ENCODE results near the gene FNDC3B. TPM values are rescaled to one million over a fixed set of nuclear protein-coding genes. Genes with fewer than 3 reads are reported as not detected.

FNDC3B gene
- total and polyA plus RNA-seq, 2 of the 8 experiments (the other 6 are each of a cell fraction or from before 2014, with no cell fraction given): 14.1 to 44.4 TPM

DNA sequence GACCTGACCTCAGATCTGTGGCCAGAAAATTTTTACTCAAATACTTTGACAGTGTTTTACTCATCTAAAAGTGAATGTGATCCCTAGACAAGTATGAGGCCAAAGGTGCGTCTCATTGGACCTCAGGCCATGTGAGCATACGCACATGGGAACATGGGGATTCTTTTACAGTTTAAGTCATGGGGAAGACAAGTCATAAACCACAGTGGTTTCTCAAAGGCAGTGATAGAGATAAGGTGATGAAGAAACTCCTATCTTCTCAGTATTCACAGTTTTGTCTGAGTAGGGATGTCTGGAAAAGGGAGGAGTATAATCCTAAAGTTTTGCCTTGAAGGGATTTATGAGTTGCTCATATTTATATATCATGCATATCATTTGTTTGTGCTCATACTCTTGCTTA, 173.8 kb downstream of the FNDC3B start:
- no peak overlapping the region for H4K5ac ChIP-seq (ENCODE audit: insufficient read length, low read depth, low read length)
- FAIRE-seq (no peak), DNase-seq (ENCODE audit: low read depth in 1 of 2, low spot score in 2 of 2) (no peak)
- no peak overlapping the region for H3K4me2 ChIP-seq (ENCODE audit: insufficient read depth in 1 of 2, low read depth in 2 of 2, low read length in 2 of 2)
- H3K18ac ChIP-seq (ENCODE audit: extremely low read depth, low read length): no peak overlapping the region
- no peak overlapping the region for H4K91ac ChIP-seq (replicated peaks; ENCODE audit: insufficient read length, low read length)
- H3K9ac ChIP-seq (replicated peaks in 1 of 4; ENCODE audit: extremely low read depth in 1 of 4, low read depth in 3 of 4, low read length in 3 of 4): no peak overlapping the region
- no peak overlapping the region for H3K23ac ChIP-seq (ENCODE audit: insufficient read length)
- H3K79me2 ChIP-seq (ENCODE audit: control insufficient read depth in 1 of 2, insufficient read depth in 2 of 2, low read length in 2 of 2): peaks cover 0 to 60% of the 10 kb centered on the region in 2 experiments; a peak in 2 of 4 replicates
- H3K9me3 ChIP-seq (ENCODE audit: insufficient read depth in 2 of 2, low read depth in 1 of 2, low read length in 1 of 2): no peaks in the 10 kb centered on the region
- H3K4ac ChIP-seq (replicated peaks; ENCODE audit: insufficient read length, low read depth, low read length): no peak overlapping the region
- H3K79me1 ChIP-seq (ENCODE audit: low read depth, low read length): no peaks in the 10 kb centered on the region; the same call in 1 of the 2 replicates
- no peak overlapping the region for H3K27ac ChIP-seq (ENCODE audit: low read depth, low read length)
- no peaks in the 10 kb centered on the region for H3K36me3 ChIP-seq (ENCODE audit: control insufficient read depth in 2 of 4, insufficient read depth in 4 of 4, low read length in 3 of 4)
- ChIA-PET CTCF (ENCODE audit: partially characterized antibody) (interaction anchor here (1.1 to 1.3 kb wide), 2 partner anchors 9 to 45 kb away, joined by 3 read pairs; no protein-coding TSS in a partner anchor), POLR2A (ENCODE audit: partially characterized antibody) (no interaction called here)
- H2BK5ac ChIP-seq (ENCODE audit: low read depth, low read length): no peak overlapping the region
- no peak overlapping the region for H4K8ac ChIP-seq (ENCODE audit: extremely low read depth, insufficient read depth, low read length)
- H3K27me3 ChIP-seq (replicated peaks in 1 of 4; ENCODE audit: control insufficient read depth in 3 of 4, extremely low read depth in 1 of 4, insufficient read depth in 3 of 4, low read length in 3 of 4): no peaks in the 10 kb centered on the region
- H3K23me2 ChIP-seq (ENCODE audit: low read depth, low read length): no peaks in the 10 kb centered on the region
- no peak overlapping the region for H2BK20ac ChIP-seq (ENCODE audit: low read length)
- H3K14ac ChIP-seq (ENCODE audit: insufficient read length): no peak overlapping the region
- H2AK5ac ChIP-seq (ENCODE audit: low read depth, low read length): no peak overlapping the region
- 97% methylated on average over 2 of the region's 2 CpGs; no CpG with 5 or more reads in 1 of the 2 experiments for WGBS, 2 experiments (ENCODE audit: extremely low coverage in 1 of 2, insufficient coverage in 1 of 2, insufficient read length in 1 of 2, insufficient replicate concordance in 2 of 2, low coverage in 1 of 2, low lambda C conversion rate in 2 of 2, missing lambda C conversion rate in 1 of 2)
- no peak overlapping the region for H2BK12ac ChIP-seq (ENCODE audit: low read depth, low read length)
- H2BK120ac ChIP-seq (replicated peaks; ENCODE audit: low read depth, low read length): no peak overlapping the region
- H4K20me1 ChIP-seq (replicated peaks in 1 of 2; ENCODE audit: control insufficient read depth in 1 of 2, insufficient read depth in 2 of 2, low read length in 2 of 2): peaks cover 3 to 10% of the 10 kb centered on the region in 2 experiments
- H3K4me1 ChIP-seq (replicated peaks in 1 of 4; ENCODE audit: control insufficient read depth in 3 of 4, insufficient read depth in 4 of 4, low read length in 3 of 4): peaks cover 6 to 30% (median 13%) of the 10 kb centered on the region in 4 experiments
- no peak overlapping the region for H2AFZ ChIP-seq (ENCODE audit: low read length)
- no peak overlapping the region for H2BK15ac ChIP-seq (ENCODE audit: low read length)
- no peak overlapping the region for H3K56ac ChIP-seq (replicated peaks; ENCODE audit: insufficient read length, low read depth, low read length)
- H3K4me3 ChIP-seq (ENCODE audit: extremely low read depth in 1 of 4, insufficient read depth in 2 of 4, low read depth in 3 of 4, low read length in 4 of 4): no peak overlapping the region
- TF ChIP-seq NANOG (IDR thresholded peaks at IDR 0.05; ENCODE audit: insufficient read depth, low read depth, low read length, poor library complexity, severe bottlenecking) (no peak), SP2 (IDR thresholded peaks at IDR 0.05; ENCODE audit: low read length) (no peak), CEBPB (IDR thresholded peaks at IDR 0.05; ENCODE audit: low read depth, low read length) (no peak), JUND (IDR thresholded peaks at IDR 0.05; ENCODE audit: low read length) (no peak), EP300 (IDR thresholded peaks at IDR 0.05; ENCODE audit: borderline replicate concordance in 1 of 2, low read depth in 2 of 2, low read length in 2 of 2) (no peak), SAP30 (IDR thresholded peaks at IDR 0.05; ENCODE audit: insufficient read depth, insufficient replicate concordance, low read length) (no peak)
- TF ChIP-seq, protein P1, sequence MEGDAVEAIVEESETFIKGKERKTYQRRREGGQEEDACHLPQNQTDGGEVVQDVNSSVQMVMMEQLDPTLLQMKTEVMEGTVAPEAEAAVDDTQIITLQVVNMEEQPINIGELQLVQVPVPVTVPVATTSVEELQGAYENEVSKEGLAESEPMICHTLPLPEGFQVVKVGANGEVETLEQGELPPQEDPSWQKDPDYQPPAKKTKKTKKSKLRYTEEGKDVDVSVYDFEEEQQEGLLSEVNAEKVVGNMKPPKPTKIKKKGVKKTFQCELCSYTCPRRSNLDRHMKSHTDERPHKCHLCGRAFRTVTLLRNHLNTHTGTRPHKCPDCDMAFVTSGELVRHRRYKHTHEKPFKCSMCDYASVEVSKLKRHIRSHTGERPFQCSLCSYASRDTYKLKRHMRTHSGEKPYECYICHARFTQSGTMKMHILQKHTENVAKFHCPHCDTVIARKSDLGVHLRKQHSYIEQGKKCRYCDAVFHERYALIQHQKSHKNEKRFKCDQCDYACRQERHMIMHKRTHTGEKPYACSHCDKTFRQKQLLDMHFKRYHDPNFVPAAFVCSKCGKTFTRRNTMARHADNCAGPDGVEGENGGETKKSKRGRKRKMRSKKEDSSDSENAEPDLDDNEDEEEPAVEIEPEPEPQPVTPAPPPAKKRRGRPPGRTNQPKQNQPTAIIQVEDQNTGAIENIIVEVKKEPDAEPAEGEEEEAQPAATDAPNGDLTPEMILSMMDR (IDR thresholded peaks at IDR 0.05; ENCODE audit: control extremely low read depth in 1 of 3, insufficient read depth in 1 of 3, low read depth in 1 of 3, low read length in 3 of 3): no peak
- TF ChIP-seq, protein P2, sequence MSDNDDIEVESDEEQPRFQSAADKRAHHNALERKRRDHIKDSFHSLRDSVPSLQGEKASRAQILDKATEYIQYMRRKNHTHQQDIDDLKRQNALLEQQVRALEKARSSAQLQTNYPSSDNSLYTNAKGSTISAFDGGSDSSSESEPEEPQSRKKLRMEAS (IDR thresholded peaks at IDR 0.05): no peak
- TF ChIP-seq, protein P3, sequence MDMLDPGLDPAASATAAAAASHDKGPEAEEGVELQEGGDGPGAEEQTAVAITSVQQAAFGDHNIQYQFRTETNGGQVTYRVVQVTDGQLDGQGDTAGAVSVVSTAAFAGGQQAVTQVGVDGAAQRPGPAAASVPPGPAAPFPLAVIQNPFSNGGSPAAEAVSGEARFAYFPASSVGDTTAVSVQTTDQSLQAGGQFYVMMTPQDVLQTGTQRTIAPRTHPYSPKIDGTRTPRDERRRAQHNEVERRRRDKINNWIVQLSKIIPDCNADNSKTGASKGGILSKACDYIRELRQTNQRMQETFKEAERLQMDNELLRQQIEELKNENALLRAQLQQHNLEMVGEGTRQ (IDR thresholded peaks at IDR 0.05; ENCODE audit: low read length): no peak
